ENCODE data around the gene CLDN25. TPM values are rescaled to one million over a fixed set of nuclear protein-coding genes. Genes with fewer than 3 reads are reported as not detected.
"Not testable (repeated sequence)": the region's sequence is repeated elsewhere in the genome, so short reads cannot be mapped to it uniquely, and the experiment has no call there.

CLDN25 gene
- total RNA-seq, 4 donors from 2014 or later = not detected

DNA sequence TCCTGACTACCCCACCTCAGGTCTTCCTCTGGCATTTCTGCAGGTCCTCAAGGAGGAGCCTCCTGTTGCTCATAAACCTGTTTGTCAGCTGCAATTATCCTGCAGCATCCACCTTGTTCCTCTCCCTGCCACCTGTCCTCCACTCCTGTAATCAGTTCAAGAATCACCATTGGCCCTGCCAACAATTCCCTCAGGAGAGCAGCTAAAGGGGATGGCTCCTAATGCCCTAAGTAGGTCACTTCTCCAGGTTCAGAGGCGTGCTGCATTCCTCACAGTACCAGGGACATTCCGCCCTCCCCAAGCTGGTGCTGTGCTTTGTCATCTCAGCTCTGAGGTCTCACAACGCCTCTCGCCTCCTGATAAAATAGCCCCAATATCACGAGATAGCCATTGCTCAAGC lies 2.1 kb downstream of the CLDN25 start:
- Histone ChIP-seq H3K36me3 (no peaks in the 10 kb centered on the region), H3K27ac (no peak overlapping the region), H3K4me1 (no peaks in the 10 kb centered on the region), H3K4me3 (no peak overlapping the region), H3K9me3 (no peaks in the 10 kb centered on the region), H3K27me3 (no peaks in the 10 kb centered on the region)
- TF ChIP-seq POLR2AphosphoS5 (IDR thresholded peaks at IDR 0.05) (no peak), POLR2A (IDR thresholded peaks at IDR 0.05) (no peak), EP300 (IDR thresholded peaks at IDR 0.05; ENCODE audit: low read depth) (no peak)
- TF ChIP-seq, protein P1, sequence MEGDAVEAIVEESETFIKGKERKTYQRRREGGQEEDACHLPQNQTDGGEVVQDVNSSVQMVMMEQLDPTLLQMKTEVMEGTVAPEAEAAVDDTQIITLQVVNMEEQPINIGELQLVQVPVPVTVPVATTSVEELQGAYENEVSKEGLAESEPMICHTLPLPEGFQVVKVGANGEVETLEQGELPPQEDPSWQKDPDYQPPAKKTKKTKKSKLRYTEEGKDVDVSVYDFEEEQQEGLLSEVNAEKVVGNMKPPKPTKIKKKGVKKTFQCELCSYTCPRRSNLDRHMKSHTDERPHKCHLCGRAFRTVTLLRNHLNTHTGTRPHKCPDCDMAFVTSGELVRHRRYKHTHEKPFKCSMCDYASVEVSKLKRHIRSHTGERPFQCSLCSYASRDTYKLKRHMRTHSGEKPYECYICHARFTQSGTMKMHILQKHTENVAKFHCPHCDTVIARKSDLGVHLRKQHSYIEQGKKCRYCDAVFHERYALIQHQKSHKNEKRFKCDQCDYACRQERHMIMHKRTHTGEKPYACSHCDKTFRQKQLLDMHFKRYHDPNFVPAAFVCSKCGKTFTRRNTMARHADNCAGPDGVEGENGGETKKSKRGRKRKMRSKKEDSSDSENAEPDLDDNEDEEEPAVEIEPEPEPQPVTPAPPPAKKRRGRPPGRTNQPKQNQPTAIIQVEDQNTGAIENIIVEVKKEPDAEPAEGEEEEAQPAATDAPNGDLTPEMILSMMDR (IDR thresholded peaks at IDR 0.05) = no peak
- no peak for DNase-seq
- intact Hi-C loops (cut with DNase I; ENCODE audit: low total_unique reads) (no loop called here), in situ Hi-C loops (cut with MboI; ENCODE audit: low pct_ligation_motif_present in 1 of 4, low pct_unique_long_range_greater_than_20kb in 1 of 4, low sequenced_read_pairs in 3 of 4) (no loop called here)
- 61% methylated on average over 5 of the region's 5 CpGs; no CpG with 5 or more reads in 1 of the 2 donors for WGBS, 2 donors (ENCODE audit: low coverage in 1 of 2)

DNA sequence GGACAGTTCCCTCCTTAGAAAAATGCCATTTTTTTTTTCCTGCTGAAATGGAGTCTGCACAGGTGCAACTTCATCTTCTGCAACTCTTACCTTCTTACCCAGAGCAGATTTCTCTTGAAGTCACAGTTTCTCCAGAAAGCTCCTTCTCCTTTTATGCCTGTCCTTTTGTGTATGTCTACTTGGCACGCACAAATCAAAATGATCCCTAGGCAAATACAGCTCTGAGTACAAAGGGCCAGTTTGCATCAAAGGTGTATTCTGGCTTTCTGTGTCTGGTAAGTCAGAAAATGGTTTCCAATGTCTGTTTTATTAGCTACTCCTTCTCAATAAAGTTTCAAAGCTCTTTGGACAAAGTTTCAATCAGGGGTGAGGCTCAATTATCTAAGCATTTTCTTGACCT lies 2.5 kb downstream of the CLDN25 start:
- H3K9me3 ChIP-seq = no peaks in the 10 kb centered on the region
- intact Hi-C loops (cut with DNase I; ENCODE audit: low total_unique reads) (no loop called here), in situ Hi-C loops (cut with MboI; ENCODE audit: low pct_ligation_motif_present in 1 of 4, low pct_unique_long_range_greater_than_20kb in 1 of 4, low sequenced_read_pairs in 3 of 4) (no loop called here)
- 40 to 53% methylated on average over 1 of the region's 1 CpG for WGBS, 2 donors (ENCODE audit: low coverage in 1 of 2)
- no peaks in the 10 kb centered on the region for H3K4me1 ChIP-seq
- H3K27ac ChIP-seq = no peak overlapping the region
- TF ChIP-seq POLR2AphosphoS5 (IDR thresholded peaks at IDR 0.05) (no peak), EP300 (IDR thresholded peaks at IDR 0.05; ENCODE audit: low read depth) (no peak), POLR2A (IDR thresholded peaks at IDR 0.05) (no peak)
- TF ChIP-seq, protein P1 (IDR thresholded peaks at IDR 0.05) = no peak
- H3K4me3 ChIP-seq = no peak overlapping the region
- H3K36me3 ChIP-seq = no peaks in the 10 kb centered on the region
- DNase-seq = no peak
- H3K27me3 ChIP-seq = no peaks in the 10 kb centered on the region

DNA sequence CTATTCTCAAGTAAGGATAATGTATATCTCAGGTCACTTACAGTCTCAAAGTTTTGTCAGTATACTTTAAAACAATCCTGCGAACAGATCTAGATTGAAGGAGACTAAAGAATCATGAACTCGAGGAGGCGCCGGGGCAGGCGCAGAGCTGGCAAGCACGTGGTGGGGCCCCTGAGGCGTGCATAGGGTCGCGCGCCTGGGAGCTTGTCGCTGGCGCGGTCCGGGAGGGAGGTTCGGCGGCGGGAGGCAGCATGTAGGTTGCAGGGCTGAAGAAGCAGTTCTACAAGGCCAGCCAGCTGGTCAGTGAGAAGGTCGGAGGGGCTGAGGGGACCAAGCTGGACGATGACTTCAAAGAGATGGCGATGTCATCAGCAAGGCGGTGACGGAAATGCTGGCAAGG lies 9.4 kb downstream of the CLDN25 start:
- 91% methylated on average over 22 of the region's 22 CpGs; no CpG with 5 or more reads in 1 of the 2 donors for WGBS, 2 donors (ENCODE audit: low coverage in 1 of 2)
- H3K27me3 ChIP-seq; in situ Hi-C loops (cut with MboI; ENCODE audit: low pct_ligation_motif_present in 1 of 4, low pct_unique_long_range_greater_than_20kb in 1 of 4, low sequenced_read_pairs in 3 of 4); intact Hi-C loops (cut with DNase I; ENCODE audit: low total_unique reads); H3K27ac ChIP-seq; H3K4me3 ChIP-seq; H3K4me1 ChIP-seq; H3K36me3 ChIP-seq; DNase-seq; H3K9me3 ChIP-seq: not testable (repeated sequence)

DNA sequence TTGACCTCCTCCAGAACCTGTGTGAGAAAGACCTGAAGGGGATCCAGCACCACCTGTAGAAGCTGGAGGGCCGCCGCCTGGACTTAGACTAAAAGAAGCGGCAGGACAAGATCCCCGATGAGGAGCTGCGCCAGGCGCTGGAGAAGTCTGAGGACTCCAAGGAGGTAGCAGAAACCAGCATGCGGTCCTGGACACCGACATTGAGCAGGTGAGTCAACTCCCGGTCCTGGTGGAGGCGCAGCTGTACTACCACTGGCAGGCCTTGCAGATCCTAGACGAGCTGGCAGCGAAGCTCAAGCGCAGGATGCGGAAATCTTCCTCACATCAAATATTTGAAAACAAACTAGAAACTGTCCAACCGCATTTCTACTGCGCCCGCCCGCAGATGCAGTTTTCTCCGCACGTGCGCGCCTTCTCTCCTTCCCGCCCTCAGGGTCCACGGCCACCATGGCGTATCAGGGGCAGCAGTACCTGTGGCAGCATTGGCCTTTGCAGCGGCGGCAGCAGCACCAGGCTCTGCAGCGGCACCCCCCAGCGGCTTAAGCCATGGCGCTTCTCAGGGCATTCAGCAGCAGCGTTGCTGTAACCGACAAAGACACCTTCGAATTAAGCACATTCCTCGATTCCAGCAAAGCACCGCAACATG lies 10.2 kb downstream of the CLDN25 start:
- WGBS, 2 donors (ENCODE audit: low coverage in 1 of 2) = 92% methylated on average over 35 of the region's 35 CpGs; no CpG with 5 or more reads in 1 of the 2 donors
- Histone ChIP-seq H3K9me3 (no peaks in the 10 kb centered on the region), H3K4me1 (no peaks in the 10 kb centered on the region), H3K36me3 (no peaks in the 10 kb centered on the region), H3K4me3 (no peak overlapping the region), H3K27me3 (peaks cover 5% of the 10 kb centered on the region), H3K27ac (no peak overlapping the region)
- in situ Hi-C loops (cut with MboI; ENCODE audit: low pct_ligation_motif_present in 1 of 4, low pct_unique_long_range_greater_than_20kb in 1 of 4, low sequenced_read_pairs in 3 of 4) = loop anchor here in 1 of 4 donors (10.0 kb wide), 1 partner anchor 485 kb away; no protein-coding TSS in a partner anchor
- TF ChIP-seq, protein P1 (IDR thresholded peaks at IDR 0.05) = no peak
- TF ChIP-seq POLR2AphosphoS5 (IDR thresholded peaks at IDR 0.05) (no peak), EP300 (IDR thresholded peaks at IDR 0.05; ENCODE audit: low read depth) (no peak), POLR2A (IDR thresholded peaks at IDR 0.05) (no peak)
- no peak for DNase-seq
- intact Hi-C loops (cut with DNase I; ENCODE audit: low total_unique reads) = no loop called here

All from transverse colon (tissue), 4 donors.